ENCODE measurements around the gene SOX8.

DNA sequence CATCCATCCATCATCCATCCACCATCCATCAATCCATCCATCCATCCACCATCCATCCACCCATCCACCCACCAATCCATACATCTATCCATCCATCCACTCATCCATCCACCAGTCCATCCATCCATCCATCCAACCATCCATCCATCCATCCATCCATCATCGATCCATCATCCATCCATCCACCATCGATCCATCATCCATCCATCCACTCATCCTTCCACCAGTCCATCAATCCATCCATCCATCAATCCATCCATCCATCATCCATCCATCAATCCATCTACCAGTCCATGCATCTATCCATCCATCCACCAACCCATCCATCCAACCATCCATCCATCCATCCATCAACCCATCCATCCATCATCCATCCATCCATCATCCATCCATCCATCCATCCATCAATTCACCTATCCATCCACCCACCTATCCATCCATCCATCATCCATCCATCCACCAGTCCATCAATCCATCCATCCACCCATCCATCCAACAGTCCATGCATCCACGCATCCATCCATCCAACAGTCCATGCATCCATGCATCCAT is 51.6 kb downstream of the SOX8 start:
- TF ChIP-seq, protein P1, sequence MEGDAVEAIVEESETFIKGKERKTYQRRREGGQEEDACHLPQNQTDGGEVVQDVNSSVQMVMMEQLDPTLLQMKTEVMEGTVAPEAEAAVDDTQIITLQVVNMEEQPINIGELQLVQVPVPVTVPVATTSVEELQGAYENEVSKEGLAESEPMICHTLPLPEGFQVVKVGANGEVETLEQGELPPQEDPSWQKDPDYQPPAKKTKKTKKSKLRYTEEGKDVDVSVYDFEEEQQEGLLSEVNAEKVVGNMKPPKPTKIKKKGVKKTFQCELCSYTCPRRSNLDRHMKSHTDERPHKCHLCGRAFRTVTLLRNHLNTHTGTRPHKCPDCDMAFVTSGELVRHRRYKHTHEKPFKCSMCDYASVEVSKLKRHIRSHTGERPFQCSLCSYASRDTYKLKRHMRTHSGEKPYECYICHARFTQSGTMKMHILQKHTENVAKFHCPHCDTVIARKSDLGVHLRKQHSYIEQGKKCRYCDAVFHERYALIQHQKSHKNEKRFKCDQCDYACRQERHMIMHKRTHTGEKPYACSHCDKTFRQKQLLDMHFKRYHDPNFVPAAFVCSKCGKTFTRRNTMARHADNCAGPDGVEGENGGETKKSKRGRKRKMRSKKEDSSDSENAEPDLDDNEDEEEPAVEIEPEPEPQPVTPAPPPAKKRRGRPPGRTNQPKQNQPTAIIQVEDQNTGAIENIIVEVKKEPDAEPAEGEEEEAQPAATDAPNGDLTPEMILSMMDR (IDR thresholded peaks at IDR 0.05), result no peak
- TF ChIP-seq ZFX (IDR thresholded peaks at IDR 0.05; ENCODE audit: borderline replicate concordance), result no peak

Data from 22Rv1 (cell line).